DND-41 (cell line): ENCODE measurements around the gene BACH2.

Source experiments
- ATAC-seq: fragments of 200-7000 bp; cut with Tn5 transposase; 3 replicates; pipeline ENCODE4 v1.9.1; 2021; ENCODE audit warnings: low read depth; ENCODE audit not compliant: insufficient read depth
- DNase-seq: peaks from one replicate; pipeline ENCODE4 v3.0.0-alpha.2; 2020
- H2AFZ ChIP-seq: 2 replicates; pipeline ENCODE4 v1.6.0; 2012; ENCODE audit warnings: low read depth, low read length
- H3K27ac ChIP-seq: 2 replicates; pipeline ENCODE4 v1.5.1; 2012; ENCODE audit warnings: low read length, inconsistent platforms
- H3K27me3 ChIP-seq: fragments of 200-600 bp; sonication (generic); 2 replicates; pipeline ENCODE4 v1.6.0; 2012; ENCODE audit warnings: low read length, mild to moderate bottlenecking, inconsistent platforms; ENCODE audit not compliant: insufficient read depth, poor library complexity
- H3K36me3 ChIP-seq: 2 replicates; pipeline ENCODE4 v1.5.1; 2012; ENCODE audit warnings: low read length, inconsistent platforms; ENCODE audit not compliant: insufficient read depth
- H3K4me1 ChIP-seq: 2 replicates; pipeline ENCODE4 v1.5.1; 2012; ENCODE audit warnings: mild to moderate bottlenecking, low read length; ENCODE audit not compliant: insufficient read depth
- H3K4me2 ChIP-seq: 2 replicates; pipeline ENCODE4 v1.6.0; 2012; ENCODE audit warnings: mild to moderate bottlenecking, moderate library complexity, low read length, inconsistent platforms; ENCODE audit not compliant: insufficient read depth
- H3K4me3 ChIP-seq, 2 experiments: fragments of 200-600 bp in 1 of 2; shearing (Covaris generic) in 1 of 2; 2 replicates each; pipeline ENCODE4 v1.5.1; 2012 to 2016; ENCODE audit warnings: inconsistent platforms in 2 of 2, low read length in 2 of 2, mild to moderate bottlenecking in 2 of 2, low read depth in 1 of 2, moderate library complexity in 1 of 2
- H3K79me2 ChIP-seq: 2 replicates; pipeline ENCODE4 v1.6.0; 2012; ENCODE audit warnings: low read length, inconsistent platforms; ENCODE audit not compliant: insufficient read depth
- H3K9ac ChIP-seq: 2 replicates; pipeline ENCODE4 v1.6.0; 2012; ENCODE audit warnings: low read depth, mild to moderate bottlenecking, inconsistent platforms, low read length, moderate library complexity
- H3K9me3 ChIP-seq: 2 replicates; pipeline ENCODE4 v1.5.1; 2012; ENCODE audit warnings: low read length, moderate library complexity, mild to moderate bottlenecking, inconsistent platforms; ENCODE audit not compliant: insufficient read depth, severe bottlenecking
- H4K20me1 ChIP-seq: 2 replicates; pipeline ENCODE4 v1.6.0; 2012; ENCODE audit warnings: low read length; ENCODE audit not compliant: insufficient read depth
- CTCF ChIP-seq: IDR thresholded peaks from 2 replicates; pipeline ENCODE4 v1.5.1; 2012; ENCODE audit warnings: borderline replicate concordance, low read length, moderate library complexity, mild to moderate bottlenecking; ENCODE audit not compliant: poor library complexity, severe bottlenecking; ENCODE audit errors: extremely low read depth
- EZH2 ChIP-seq: IDR thresholded peaks from 3 replicates; pipeline ENCODE4 v1.6.1; 2012; ENCODE audit warnings: borderline replicate concordance, low read depth, mild to moderate bottlenecking, moderate library complexity, low read length, inconsistent platforms; ENCODE audit not compliant: severe bottlenecking

The BACH2 gene

DNA sequence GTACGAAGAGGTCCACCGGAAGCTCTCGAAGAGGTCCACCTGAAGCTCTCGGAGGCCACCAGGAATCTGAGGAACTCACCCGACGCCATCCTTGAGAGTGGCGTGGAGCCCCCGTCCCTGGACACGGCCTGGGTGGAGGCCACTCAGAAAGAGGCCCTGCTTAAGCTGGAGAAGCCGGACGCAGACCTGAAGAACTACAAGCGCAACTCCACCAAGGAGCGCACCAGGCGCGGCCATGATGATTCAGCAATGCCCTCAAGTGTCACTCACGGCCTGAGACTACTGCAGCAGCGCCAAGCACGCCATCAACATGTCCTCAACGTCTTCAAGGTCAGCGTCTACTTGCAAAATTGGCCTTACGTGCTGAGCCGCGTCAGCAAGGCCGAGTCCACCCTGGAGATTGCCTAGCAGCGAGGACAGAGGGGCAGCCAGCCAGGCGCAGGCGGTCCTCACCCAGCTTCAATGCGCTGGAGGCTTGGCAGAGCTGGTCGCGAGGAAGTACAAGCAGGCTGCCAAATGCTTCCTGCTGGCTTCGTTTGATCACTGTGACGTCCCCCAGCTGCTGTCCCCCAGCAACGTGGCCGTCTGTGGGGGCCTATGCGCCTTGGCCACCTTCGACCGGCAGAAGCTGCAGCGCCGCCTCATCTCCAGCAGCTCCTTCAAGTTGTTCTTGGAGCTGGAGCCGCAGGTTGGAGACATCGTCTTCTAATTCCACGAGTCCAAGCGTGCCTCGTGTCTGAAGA lies 410.1 kb downstream of the BACH2 start:
- no peak overlapping the region for H3K27ac ChIP-seq
- no peaks in the 10 kb centered on the region for H4K20me1 ChIP-seq
- H3K36me3 ChIP-seq, result no peaks in the 10 kb centered on the region
- no peaks in the 10 kb centered on the region for H3K9me3 ChIP-seq
- no peak overlapping the region for H3K4me3 ChIP-seq
- no peak overlapping the region for H3K4me2 ChIP-seq
- TF ChIP-seq CTCF (no peak), EZH2 (no peak)
- H3K79me2 ChIP-seq, result no peaks in the 10 kb centered on the region
- no peaks in the 10 kb centered on the region for H3K4me1 ChIP-seq
- no peak for DNase-seq
- no peak overlapping the region for H2AFZ ChIP-seq
- no peaks in the 10 kb centered on the region for H3K27me3 ChIP-seq
- H3K9ac ChIP-seq, result no peak overlapping the region
- ATAC-seq, result no peak
